ENCODE measurements around the gene E2F8. TPM values are rescaled to one million over a fixed set of nuclear protein-coding genes. Genes with fewer than 3 reads are reported as not detected.

E2F8 gene
- total RNA-seq, 4 donors from 2014 or later = 0.64 to 1.2 (median 1.2) TPM; not detected in 1

GRCh38 chr11:19220903-19221724, 19.6 kb downstream of the E2F8 start:
- H3K4me3 ChIP-seq = no peak overlapping the region
- peak overlapping the region in 2 of 4 donors; percentile 28 to 56 for H3K27ac ChIP-seq
- in situ Hi-C loops (cut with MboI; ENCODE audit: low pct_ligation_motif_present in 1 of 4, low pct_unique_long_range_greater_than_20kb in 1 of 4, low sequenced_read_pairs in 3 of 4) = no loop called here
- H3K9me3 ChIP-seq = no peaks in the 10 kb centered on the region
- no peak for TF ChIP-seq POLR2A (IDR thresholded peaks at IDR 0.05)
- TF ChIP-seq EP300 (IDR thresholded peaks at IDR 0.05; ENCODE audit: low read depth) = no peak
- TF ChIP-seq, protein P1, sequence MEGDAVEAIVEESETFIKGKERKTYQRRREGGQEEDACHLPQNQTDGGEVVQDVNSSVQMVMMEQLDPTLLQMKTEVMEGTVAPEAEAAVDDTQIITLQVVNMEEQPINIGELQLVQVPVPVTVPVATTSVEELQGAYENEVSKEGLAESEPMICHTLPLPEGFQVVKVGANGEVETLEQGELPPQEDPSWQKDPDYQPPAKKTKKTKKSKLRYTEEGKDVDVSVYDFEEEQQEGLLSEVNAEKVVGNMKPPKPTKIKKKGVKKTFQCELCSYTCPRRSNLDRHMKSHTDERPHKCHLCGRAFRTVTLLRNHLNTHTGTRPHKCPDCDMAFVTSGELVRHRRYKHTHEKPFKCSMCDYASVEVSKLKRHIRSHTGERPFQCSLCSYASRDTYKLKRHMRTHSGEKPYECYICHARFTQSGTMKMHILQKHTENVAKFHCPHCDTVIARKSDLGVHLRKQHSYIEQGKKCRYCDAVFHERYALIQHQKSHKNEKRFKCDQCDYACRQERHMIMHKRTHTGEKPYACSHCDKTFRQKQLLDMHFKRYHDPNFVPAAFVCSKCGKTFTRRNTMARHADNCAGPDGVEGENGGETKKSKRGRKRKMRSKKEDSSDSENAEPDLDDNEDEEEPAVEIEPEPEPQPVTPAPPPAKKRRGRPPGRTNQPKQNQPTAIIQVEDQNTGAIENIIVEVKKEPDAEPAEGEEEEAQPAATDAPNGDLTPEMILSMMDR (IDR thresholded peaks at IDR 0.05) = no peak
- no peak for TF ChIP-seq POLR2AphosphoS5 (IDR thresholded peaks at IDR 0.05)
- 42 to 62% methylated on average over 2 to 3 of the region's 3 CpGs for WGBS, 2 donors (ENCODE audit: low coverage in 1 of 2)
- no peak for DNase-seq
- H3K4me1 ChIP-seq = peaks cover 0 to 10% (median 4%) of the 10 kb centered on the region in 4 donors
- no peaks in the 10 kb centered on the region for H3K27me3 ChIP-seq
- intact Hi-C loops (cut with DNase I; ENCODE audit: low total_unique reads) = no loop called here
- no peaks in the 10 kb centered on the region for H3K36me3 ChIP-seq

GRCh38 chr11:19218786-19219460, 21.8 kb downstream of the E2F8 start:
- Histone ChIP-seq H3K27me3 (no peaks in the 10 kb centered on the region), H3K4me3 (no peak overlapping the region), H3K4me1 (peaks cover 0 to 6% (median 2%) of the 10 kb centered on the region in 4 donors), H3K36me3 (no peaks in the 10 kb centered on the region), H3K9me3 (no peaks in the 10 kb centered on the region), H3K27ac (no peak overlapping the region)
- TF ChIP-seq EP300 (IDR thresholded peaks at IDR 0.05; ENCODE audit: low read depth) = no peak
- no peak for TF ChIP-seq POLR2A (IDR thresholded peaks at IDR 0.05)
- TF ChIP-seq, protein P1 (IDR thresholded peaks at IDR 0.05) = no peak
- TF ChIP-seq POLR2AphosphoS5 (IDR thresholded peaks at IDR 0.05) = no peak
- DNase-seq = no peak
- in situ Hi-C loops (cut with MboI; ENCODE audit: low pct_ligation_motif_present in 1 of 4, low pct_unique_long_range_greater_than_20kb in 1 of 4, low sequenced_read_pairs in 3 of 4) = no loop called here
- intact Hi-C loops (cut with DNase I; ENCODE audit: low total_unique reads) = no loop called here
- WGBS, 2 donors (ENCODE audit: low coverage in 1 of 2) = 63 to 78% methylated on average over 4 to 15 of the region's 15 CpGs

GRCh38 chr11:19218216-19218615, 22.5 kb downstream of the E2F8 start:
- H3K4me3 ChIP-seq = no peak overlapping the region
- TF ChIP-seq EP300 (IDR thresholded peaks at IDR 0.05; ENCODE audit: low read depth) (no peak), POLR2A (IDR thresholded peaks at IDR 0.05) (no peak), POLR2AphosphoS5 (IDR thresholded peaks at IDR 0.05) (no peak)
- TF ChIP-seq, protein P1 (IDR thresholded peaks at IDR 0.05) = no peak
- H3K27ac ChIP-seq = no peak overlapping the region
- no peaks in the 10 kb centered on the region for H3K27me3 ChIP-seq
- H3K4me1 ChIP-seq = peaks cover 0 to 6% (median 2%) of the 10 kb centered on the region in 4 donors
- DNase-seq = no peak
- in situ Hi-C loops (cut with MboI; ENCODE audit: low pct_ligation_motif_present in 1 of 4, low pct_unique_long_range_greater_than_20kb in 1 of 4, low sequenced_read_pairs in 3 of 4) = no loop called here
- H3K36me3 ChIP-seq = no peaks in the 10 kb centered on the region
- 64% methylated on average over 3 of the region's 3 CpGs; no CpG with 5 or more reads in 1 of the 2 donors for WGBS, 2 donors (ENCODE audit: low coverage in 1 of 2)
- intact Hi-C loops (cut with DNase I; ENCODE audit: low total_unique reads) = no loop called here
- H3K9me3 ChIP-seq = no peaks in the 10 kb centered on the region

GRCh38 chr11:19216709-19217374, 23.9 kb downstream of the E2F8 start:
- Histone ChIP-seq H3K27ac (no peak overlapping the region), H3K4me1 (peaks cover 0 to 6% (median 2%) of the 10 kb centered on the region in 4 donors), H3K27me3 (no peaks in the 10 kb centered on the region), H3K36me3 (no peaks in the 10 kb centered on the region), H3K4me3 (no peak overlapping the region), H3K9me3 (no peaks in the 10 kb centered on the region)
- 40 to 50% methylated on average over 2 to 3 of the region's 3 CpGs for WGBS, 2 donors (ENCODE audit: low coverage in 1 of 2)
- in situ Hi-C loops (cut with MboI; ENCODE audit: low pct_ligation_motif_present in 1 of 4, low pct_unique_long_range_greater_than_20kb in 1 of 4, low sequenced_read_pairs in 3 of 4) (no loop called here), intact Hi-C loops (cut with DNase I; ENCODE audit: low total_unique reads) (no loop called here)
- no peak for DNase-seq
- TF ChIP-seq, protein P1 (IDR thresholded peaks at IDR 0.05) = no peak
- no peak for TF ChIP-seq POLR2AphosphoS5 (IDR thresholded peaks at IDR 0.05)
- TF ChIP-seq EP300 (IDR thresholded peaks at IDR 0.05; ENCODE audit: low read depth) = no peak
